ENCODE results near the gene MAPK8IP1. TPM values are rescaled to one million over a fixed set of nuclear protein-coding genes. Genes with fewer than 3 reads are reported as not detected.

MAPK8IP1 gene
- total RNA-seq, 1 experiment from 2014 or later = 12.7 TPM

DNA sequence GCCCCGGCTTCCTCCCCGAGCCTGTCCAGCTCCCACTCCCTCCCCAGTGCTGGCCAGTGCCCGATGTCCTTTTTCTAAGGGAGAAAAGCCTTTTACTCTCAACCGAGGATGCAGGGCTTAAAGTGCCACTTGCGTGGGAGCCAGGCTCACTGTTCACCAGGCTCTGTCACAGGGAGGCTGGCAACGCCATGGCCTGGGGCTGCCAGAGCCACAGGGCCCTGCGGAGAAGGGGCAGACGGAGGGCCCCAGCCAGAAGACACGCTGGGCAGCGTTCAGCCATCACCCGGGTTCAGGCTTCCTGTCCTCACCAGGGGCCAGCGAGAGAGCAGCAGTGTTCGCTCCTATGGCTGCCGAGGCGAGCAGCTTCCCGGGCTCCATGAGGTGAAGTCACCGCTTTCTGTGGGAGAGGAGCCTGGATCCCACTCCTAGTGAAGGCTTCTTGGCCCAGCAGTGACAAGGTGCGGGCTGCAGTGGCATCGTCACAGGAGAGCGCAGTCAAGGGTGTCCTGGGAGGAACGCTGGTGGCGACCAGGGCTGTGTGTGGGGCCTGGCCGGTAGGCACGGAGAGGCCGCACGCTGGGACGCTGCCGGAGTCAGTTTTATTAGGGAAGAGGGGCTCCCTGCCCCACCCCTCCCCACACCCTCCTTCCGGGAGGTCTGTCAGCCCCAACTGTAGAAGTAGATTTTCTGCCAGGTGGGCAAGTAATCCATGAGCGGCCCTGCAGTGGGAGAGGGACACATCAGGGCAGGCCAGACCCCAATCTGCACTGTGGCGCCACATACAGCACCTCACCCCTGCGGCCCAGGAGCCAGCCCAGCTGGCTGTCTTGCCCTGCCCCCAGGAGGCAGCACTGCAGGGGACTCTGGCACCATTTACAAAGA lies 24.4 kb downstream of the MAPK8IP1 start:
- no peak for DNase-seq (ENCODE audit: low read depth, low spot score)
- Histone ChIP-seq H3K4me1 (ENCODE audit: control insufficient read depth, insufficient read depth, low read length) (no peaks in the 10 kb centered on the region), H3K36me3 (ENCODE audit: control insufficient read depth, insufficient read depth, low read length) (no peaks in the 10 kb centered on the region; the same call in 1 of the 2 replicates), H3K27ac (ENCODE audit: low read length) (no peak overlapping the region), H3K4me3 (ENCODE audit: low read depth in 2 of 2, low read length in 2 of 2) (no peak overlapping the region), H3K27me3 (ENCODE audit: control insufficient read depth, insufficient read depth, low read length) (no peaks in the 10 kb centered on the region), H3K9me3 (ENCODE audit: control insufficient read depth, insufficient read depth, low read depth, low read length) (no peaks in the 10 kb centered on the region)
- CTCF ChIA-PET = no interaction called here
- BruUV-seq (replicated peaks) = no TSS peak
- no peak for TF ChIP-seq REST (IDR thresholded peaks at IDR 0.05; ENCODE audit: insufficient read depth in 1 of 2, low read depth in 2 of 2, low read length in 1 of 2)
- no peak for TF ChIP-seq TCF7L2 (IDR thresholded peaks at IDR 0.05; ENCODE audit: low read depth, low read length)
- TF ChIP-seq CTCF (IDR thresholded peaks at IDR 0.05) = no peak
- TF ChIP-seq POLR2AphosphoS5 (IDR thresholded peaks at IDR 0.05; ENCODE audit: low read depth, low read length) = no peak
- no peak for TF ChIP-seq SIN3A (IDR thresholded peaks at IDR 0.05; ENCODE audit: borderline replicate concordance, insufficient read depth, low read depth, low read length)
- in situ Hi-C loops (cut with HindIII; ENCODE audit: low pct_unique_long_range_greater_than_20kb, low sequenced_read_pairs) = no loop called here
- POLR2A ChIA-PET = no interaction called here
- ATAC-seq = no peak
- intact Hi-C loops (cut with micrococcal nuclease; ENCODE audit: unreplicated experiment) = no loop called here

DNA sequence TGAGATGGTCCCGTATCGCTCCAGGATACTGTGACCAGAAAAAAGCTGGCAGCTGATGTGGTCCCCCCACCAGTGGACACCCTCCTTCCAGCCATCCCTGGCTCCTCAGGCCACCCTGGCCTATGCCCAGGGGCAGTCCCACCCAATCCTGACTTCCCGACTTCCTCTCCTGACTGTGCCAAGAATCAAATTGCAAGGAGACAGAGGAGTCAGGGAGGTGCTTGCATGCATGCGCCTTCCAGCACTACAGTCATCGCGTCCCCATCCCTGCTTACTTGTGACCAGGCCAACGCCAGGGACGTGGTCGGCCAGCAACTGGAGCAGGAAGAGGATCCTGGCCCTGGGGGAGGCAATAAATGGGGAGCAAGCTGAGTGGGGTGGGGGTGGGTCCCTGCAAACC lies 25.2 kb downstream of the MAPK8IP1 start:
- CTCF ChIA-PET = no interaction called here
- Histone ChIP-seq H3K27me3 (ENCODE audit: control insufficient read depth, insufficient read depth, low read length) (no peaks in the 10 kb centered on the region), H3K36me3 (ENCODE audit: control insufficient read depth, insufficient read depth, low read length) (no peaks in the 10 kb centered on the region; the same call in none of the 2 replicates), H3K4me3 (ENCODE audit: low read depth in 2 of 2, low read length in 2 of 2) (no peak overlapping the region), H3K27ac (ENCODE audit: low read length) (no peak overlapping the region), H3K4me1 (ENCODE audit: control insufficient read depth, insufficient read depth, low read length) (no peaks in the 10 kb centered on the region), H3K9me3 (ENCODE audit: control insufficient read depth, insufficient read depth, low read depth, low read length) (no peaks in the 10 kb centered on the region)
- POLR2A ChIA-PET = no interaction called here
- in situ Hi-C loops (cut with HindIII; ENCODE audit: low pct_unique_long_range_greater_than_20kb, low sequenced_read_pairs) = no loop called here
- ATAC-seq = no peak
- DNase-seq (ENCODE audit: low read depth, low spot score) = no peak
- TF ChIP-seq TCF7L2 (IDR thresholded peaks at IDR 0.05; ENCODE audit: low read depth, low read length) (no peak), REST (IDR thresholded peaks at IDR 0.05; ENCODE audit: insufficient read depth in 1 of 2, low read depth in 2 of 2, low read length in 1 of 2) (no peak), CTCF (IDR thresholded peaks at IDR 0.05) (no peak), POLR2AphosphoS5 (IDR thresholded peaks at IDR 0.05; ENCODE audit: low read depth, low read length) (no peak), SIN3A (IDR thresholded peaks at IDR 0.05; ENCODE audit: borderline replicate concordance, insufficient read depth, low read depth, low read length) (no peak)
- no TSS peak for BruUV-seq (replicated peaks)
- intact Hi-C loops (cut with micrococcal nuclease; ENCODE audit: unreplicated experiment) = no loop called here
